ENCODE measurements around the gene KRT23.

Gene KRT23

DNA sequence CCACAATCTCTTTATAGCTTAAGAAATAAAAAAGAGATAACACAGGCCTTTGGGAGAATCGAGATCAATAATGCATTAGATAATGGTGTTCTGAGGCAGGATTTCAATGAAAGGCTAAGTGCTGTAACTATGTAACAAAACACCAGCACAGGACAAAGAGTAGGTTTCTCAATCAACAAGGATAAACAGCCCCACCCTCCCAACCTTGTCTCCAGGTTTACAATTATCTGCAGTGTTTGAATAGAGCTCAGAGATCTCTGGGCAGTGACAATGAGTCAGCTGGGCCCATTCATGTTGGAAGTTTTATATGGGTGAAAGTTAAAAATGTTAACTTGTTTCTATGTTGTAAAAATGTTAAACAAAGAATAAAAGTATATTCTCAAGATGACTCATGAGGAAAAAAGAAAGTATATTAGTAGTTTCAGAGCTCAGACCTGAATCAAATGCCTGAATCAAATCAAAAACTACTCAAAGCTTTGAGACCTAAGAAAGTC, 35.4 kb downstream of the KRT23 start:
- TF ChIP-seq ZNF274 (IDR thresholded peaks at IDR 0.05; ENCODE audit: low read depth, low read length) (no peak), YY1 (IDR thresholded peaks at IDR 0.05; ENCODE audit: insufficient read depth, insufficient read length) (no peak), SUZ12 (IDR thresholded peaks at IDR 0.05; ENCODE audit: extremely low read depth, insufficient read depth, insufficient read length) (no peak)
- H3K4me3 ChIP-seq (ENCODE audit: insufficient read length, low read depth): no peak overlapping the region
- no peak overlapping the region for H3K9ac ChIP-seq (ENCODE audit: insufficient read length, low read depth)
- no peaks in the 10 kb centered on the region for H3K36me3 ChIP-seq (ENCODE audit: insufficient read depth, insufficient read length, low read length)
- no peaks in the 10 kb centered on the region for H3K27me3 ChIP-seq (ENCODE audit: insufficient read depth, insufficient read length)
- H3K9me3 ChIP-seq (ENCODE audit: insufficient read depth, low read length): no peaks in the 10 kb centered on the region
- no peak for DNase-seq (ENCODE audit: low read depth, low spot score)
- no peaks in the 10 kb centered on the region for H3K4me1 ChIP-seq (ENCODE audit: insufficient read depth, insufficient read length)

DNA sequence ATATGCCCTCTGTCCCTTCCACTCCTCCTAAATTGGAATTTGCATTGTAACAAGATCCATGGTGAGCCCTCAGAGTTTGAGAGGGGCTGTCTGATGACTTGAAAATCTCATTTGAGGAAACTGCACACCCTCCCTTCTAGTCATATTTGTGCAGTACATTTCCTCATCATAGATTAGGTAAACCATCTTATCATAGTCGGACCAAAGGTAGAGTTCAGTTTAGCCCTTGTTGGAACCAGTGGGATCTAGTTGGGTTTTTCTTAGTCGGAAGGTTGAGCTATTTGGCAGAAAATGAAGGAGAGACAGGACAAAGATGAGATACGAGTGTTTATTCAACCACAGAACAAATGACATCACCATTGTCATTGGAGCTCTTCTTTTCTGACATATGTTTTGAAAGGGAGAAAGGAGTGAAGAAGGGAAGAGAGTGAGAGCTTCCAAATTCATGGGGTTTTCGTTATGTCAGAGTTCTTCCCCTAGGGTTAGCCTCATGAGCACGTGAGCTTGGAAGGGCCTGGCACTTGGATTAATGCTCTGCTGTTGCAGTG, 36.6 kb downstream of the KRT23 start:
- H3K9me3 ChIP-seq (ENCODE audit: insufficient read depth, low read length): no peaks in the 10 kb centered on the region
- no peaks in the 10 kb centered on the region for H3K27me3 ChIP-seq (ENCODE audit: insufficient read depth, insufficient read length)
- H3K4me3 ChIP-seq (ENCODE audit: insufficient read length, low read depth): no peak overlapping the region
- H3K9ac ChIP-seq (ENCODE audit: insufficient read length, low read depth): no peak overlapping the region
- H3K36me3 ChIP-seq (ENCODE audit: insufficient read depth, insufficient read length, low read length): no peaks in the 10 kb centered on the region
- H3K4me1 ChIP-seq (ENCODE audit: insufficient read depth, insufficient read length): no peaks in the 10 kb centered on the region
- no peak for DNase-seq (ENCODE audit: low read depth, low spot score)
- TF ChIP-seq YY1 (IDR thresholded peaks at IDR 0.05; ENCODE audit: insufficient read depth, insufficient read length) (no peak), ZNF274 (IDR thresholded peaks at IDR 0.05; ENCODE audit: low read depth, low read length) (no peak), SUZ12 (IDR thresholded peaks at IDR 0.05; ENCODE audit: extremely low read depth, insufficient read depth, insufficient read length) (no peak)

DNA sequence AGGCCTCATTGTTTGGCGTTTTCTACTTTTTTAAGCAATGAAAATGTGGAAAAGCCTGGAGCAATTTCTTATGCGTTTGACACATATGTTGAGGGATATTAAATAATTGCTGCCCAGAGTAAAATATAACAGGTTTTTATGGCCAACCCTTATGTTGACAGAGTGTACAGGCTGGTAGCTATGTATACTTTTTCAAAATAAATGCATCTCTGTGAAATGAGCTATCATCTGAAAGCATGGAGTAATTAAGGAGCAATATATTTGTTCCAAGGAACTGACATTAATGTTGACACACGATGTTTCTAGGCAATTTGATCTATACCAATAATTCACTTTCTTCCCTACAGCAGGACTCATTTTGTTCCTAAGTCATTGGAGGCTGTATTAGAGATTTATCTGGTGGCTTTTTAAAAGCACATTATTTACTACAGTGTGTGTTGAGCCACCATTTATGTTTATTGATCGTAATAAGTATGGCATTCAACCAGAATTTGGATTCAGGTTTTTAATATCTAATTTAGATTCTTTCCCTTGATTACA, 40.5 kb downstream of the KRT23 start:
- Histone ChIP-seq H3K4me3 (ENCODE audit: insufficient read length, low read depth) (no peak overlapping the region), H3K4me1 (ENCODE audit: insufficient read depth, insufficient read length) (no peaks in the 10 kb centered on the region), H3K36me3 (ENCODE audit: insufficient read depth, insufficient read length, low read length) (no peaks in the 10 kb centered on the region), H3K27me3 (ENCODE audit: insufficient read depth, insufficient read length) (no peaks in the 10 kb centered on the region), H3K9ac (ENCODE audit: insufficient read length, low read depth) (no peak overlapping the region), H3K9me3 (ENCODE audit: insufficient read depth, low read length) (no peaks in the 10 kb centered on the region)
- TF ChIP-seq ZNF274 (IDR thresholded peaks at IDR 0.05; ENCODE audit: low read depth, low read length) (no peak), YY1 (IDR thresholded peaks at IDR 0.05; ENCODE audit: insufficient read depth, insufficient read length) (no peak), SUZ12 (IDR thresholded peaks at IDR 0.05; ENCODE audit: extremely low read depth, insufficient read depth, insufficient read length) (no peak)
- DNase-seq (ENCODE audit: low read depth, low spot score): no peak

DNA sequence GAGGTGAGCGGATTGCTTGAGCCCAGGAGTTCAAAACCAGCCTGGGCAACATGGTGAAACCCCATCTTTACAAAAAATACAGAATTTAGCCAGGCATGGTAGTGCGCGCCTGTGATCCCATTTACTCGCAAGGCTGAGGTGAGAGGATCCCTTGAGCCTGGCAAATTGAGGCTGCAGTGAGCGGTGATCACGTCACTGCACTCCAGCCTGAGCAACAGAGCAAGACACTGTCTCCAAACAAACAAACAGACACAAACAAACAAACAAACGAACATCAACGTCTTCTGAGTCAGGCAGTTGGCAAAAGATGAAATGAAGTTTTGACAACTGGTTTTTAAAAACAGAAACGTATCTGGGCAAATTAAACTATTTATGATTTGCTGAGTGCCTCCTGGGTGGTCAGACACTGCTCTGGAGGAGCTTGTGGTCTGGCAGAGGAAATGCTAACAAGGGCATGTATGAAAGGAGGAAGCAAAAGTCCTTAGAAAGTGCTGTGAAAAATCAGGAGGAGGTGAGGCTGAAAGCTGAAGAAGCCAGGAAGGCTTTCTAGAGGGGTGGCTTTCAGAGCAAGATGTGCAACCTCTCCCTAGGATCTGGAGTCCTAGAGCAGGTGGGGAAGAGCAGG, 42.2 kb downstream of the KRT23 start:
- no peaks in the 10 kb centered on the region for H3K4me1 ChIP-seq (ENCODE audit: insufficient read depth, insufficient read length)
- TF ChIP-seq ZNF274 (IDR thresholded peaks at IDR 0.05; ENCODE audit: low read depth, low read length) (no peak), YY1 (IDR thresholded peaks at IDR 0.05; ENCODE audit: insufficient read depth, insufficient read length) (no peak), SUZ12 (IDR thresholded peaks at IDR 0.05; ENCODE audit: extremely low read depth, insufficient read depth, insufficient read length) (no peak)
- H3K9me3 ChIP-seq (ENCODE audit: insufficient read depth, low read length): no peaks in the 10 kb centered on the region
- DNase-seq (ENCODE audit: low read depth, low spot score): no peak
- H3K36me3 ChIP-seq (ENCODE audit: insufficient read depth, insufficient read length, low read length): no peaks in the 10 kb centered on the region
- H3K27me3 ChIP-seq (ENCODE audit: insufficient read depth, insufficient read length): no peaks in the 10 kb centered on the region
- no peak overlapping the region for H3K9ac ChIP-seq (ENCODE audit: insufficient read length, low read depth)
- H3K4me3 ChIP-seq (ENCODE audit: insufficient read length, low read depth): no peak overlapping the region

DNA sequence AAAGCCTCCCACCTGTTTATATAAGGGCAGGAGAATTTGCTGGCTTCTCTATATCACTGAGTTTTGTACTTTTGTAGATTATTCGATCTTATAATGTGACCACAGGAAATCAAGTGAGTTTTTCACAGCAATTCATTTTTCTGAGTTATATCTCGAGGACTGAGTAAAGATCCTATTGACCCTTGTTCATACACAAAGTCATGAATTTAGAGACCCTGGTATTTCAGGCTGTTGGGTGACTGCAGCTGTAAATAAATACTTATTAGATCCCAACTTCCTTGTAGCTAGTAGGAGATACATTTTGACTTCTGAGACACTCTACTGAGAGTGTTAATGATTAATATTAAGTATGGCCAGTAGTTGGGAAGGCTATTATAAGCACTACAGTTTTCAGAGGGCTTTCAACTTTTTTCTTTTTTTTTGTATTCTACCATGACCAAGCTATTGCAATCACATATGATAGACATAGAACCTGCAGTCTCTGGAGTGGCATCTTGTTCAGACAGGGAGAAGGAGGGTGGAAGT, 49.2 kb downstream of the KRT23 start:
- H3K27me3 ChIP-seq (ENCODE audit: insufficient read depth, insufficient read length): no peaks in the 10 kb centered on the region
- H3K4me3 ChIP-seq (ENCODE audit: insufficient read length, low read depth): no peak overlapping the region
- no peaks in the 10 kb centered on the region for H3K4me1 ChIP-seq (ENCODE audit: insufficient read depth, insufficient read length)
- no peaks in the 10 kb centered on the region for H3K9me3 ChIP-seq (ENCODE audit: insufficient read depth, low read length)
- no peak for DNase-seq (ENCODE audit: low read depth, low spot score)
- H3K36me3 ChIP-seq (ENCODE audit: insufficient read depth, insufficient read length, low read length): no peaks in the 10 kb centered on the region
- no peak overlapping the region for H3K9ac ChIP-seq (ENCODE audit: insufficient read length, low read depth)
- TF ChIP-seq ZNF274 (IDR thresholded peaks at IDR 0.05; ENCODE audit: low read depth, low read length): no peak
- no peak for TF ChIP-seq SUZ12 (IDR thresholded peaks at IDR 0.05; ENCODE audit: extremely low read depth, insufficient read depth, insufficient read length)

DNA sequence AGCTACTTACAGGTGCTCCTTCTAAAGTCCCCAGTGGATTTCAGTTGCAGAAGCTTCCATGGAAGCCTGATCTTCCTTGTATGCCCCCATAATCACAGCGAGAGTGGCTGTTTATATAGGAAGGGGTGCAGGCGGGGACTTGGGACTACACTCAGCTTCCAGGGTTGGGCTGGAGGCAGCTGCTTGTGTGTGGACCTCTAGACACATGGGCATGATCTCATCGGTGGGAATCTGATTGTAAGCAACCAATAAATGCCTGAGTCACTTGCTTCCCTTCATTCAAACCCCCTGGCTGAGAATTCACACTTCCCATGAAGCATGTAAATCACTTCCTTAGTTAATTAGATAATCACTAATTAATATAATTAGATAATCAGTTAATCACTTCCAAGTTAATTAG, 51.4 kb downstream of the KRT23 start:
- Histone ChIP-seq H3K4me3 (ENCODE audit: insufficient read length, low read depth) (no peak overlapping the region), H3K4me1 (ENCODE audit: insufficient read depth, insufficient read length) (no peaks in the 10 kb centered on the region), H3K27me3 (ENCODE audit: insufficient read depth, insufficient read length) (no peaks in the 10 kb centered on the region), H3K9ac (ENCODE audit: insufficient read length, low read depth) (no peak overlapping the region), H3K9me3 (ENCODE audit: insufficient read depth, low read length) (no peaks in the 10 kb centered on the region), H3K36me3 (ENCODE audit: insufficient read depth, insufficient read length, low read length) (no peaks in the 10 kb centered on the region)
- no peak for DNase-seq (ENCODE audit: low read depth, low spot score)
- TF ChIP-seq YY1 (IDR thresholded peaks at IDR 0.05; ENCODE audit: insufficient read depth, insufficient read length): no peak
- no peak for TF ChIP-seq SUZ12 (IDR thresholded peaks at IDR 0.05; ENCODE audit: extremely low read depth, insufficient read depth, insufficient read length)
- TF ChIP-seq ZNF274 (IDR thresholded peaks at IDR 0.05; ENCODE audit: low read depth, low read length): no peak

DNA sequence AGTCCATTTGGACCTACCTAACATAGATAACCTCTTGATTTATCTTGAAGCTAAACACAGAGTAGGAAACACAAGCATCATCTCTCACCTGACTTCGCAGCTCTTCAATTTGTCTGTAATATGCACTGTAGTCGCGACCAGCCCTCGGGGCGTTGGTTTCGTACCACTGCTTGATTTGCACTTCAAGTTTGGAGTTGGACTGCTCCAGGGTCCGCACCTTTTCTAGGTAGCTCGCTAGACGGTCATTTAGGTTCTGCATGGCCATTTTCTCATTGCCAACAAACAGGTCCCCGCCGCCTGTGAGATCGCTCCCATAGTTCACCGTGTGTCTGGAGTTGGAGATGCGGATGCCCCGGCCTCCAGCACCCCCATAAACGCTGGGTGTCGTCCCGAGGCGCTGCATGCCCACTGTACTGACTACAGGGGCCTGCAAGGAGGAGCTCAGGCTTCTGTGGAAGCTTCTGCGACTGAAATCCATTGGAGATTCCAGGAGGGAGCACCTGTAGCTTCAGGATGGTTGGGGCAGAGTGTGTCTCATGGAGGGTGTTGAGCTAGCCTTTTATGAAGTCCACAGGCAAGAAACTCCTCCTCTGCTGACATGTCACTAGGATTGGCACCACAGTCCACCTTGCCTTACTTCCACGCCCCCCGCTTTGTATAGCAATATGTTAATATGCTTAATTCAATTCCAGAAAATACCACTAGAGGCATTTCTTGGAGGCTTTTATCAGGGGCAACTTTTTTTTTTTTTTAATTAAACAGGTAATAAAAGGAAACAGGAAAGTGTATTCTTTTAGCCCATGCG, 52.5 kb downstream of the KRT23 start, which contains the start of gene KRT20:
Gene KRT20, minus strand, starts transcription at position 535 of the 805 bp plus-strand sequence. Its CDS starts 57 bp downstream, at position 478.
- DNase-seq (ENCODE audit: low read depth, low spot score): no peak
- H3K4me3 ChIP-seq (ENCODE audit: insufficient read length, low read depth): no peak within 1 kb of the TSS

More for the DNA sequence above, 52.5 kb downstream of the KRT23 start, which contains the start of gene KRT20:
- H3K4me1 ChIP-seq (ENCODE audit: insufficient read depth, insufficient read length): no peaks in the 10 kb centered on the region
- no peaks in the 10 kb centered on the region for H3K27me3 ChIP-seq (ENCODE audit: insufficient read depth, insufficient read length)
- no peak for TF ChIP-seq SUZ12 (IDR thresholded peaks at IDR 0.05; ENCODE audit: extremely low read depth, insufficient read depth, insufficient read length)
- no peak for TF ChIP-seq YY1 (IDR thresholded peaks at IDR 0.05; ENCODE audit: insufficient read depth, insufficient read length)
- TF ChIP-seq ZNF274 (IDR thresholded peaks at IDR 0.05; ENCODE audit: low read depth, low read length): no peak
- no peaks in the 10 kb centered on the region for H3K36me3 ChIP-seq (ENCODE audit: insufficient read depth, insufficient read length, low read length)
- no peaks in the 10 kb centered on the region for H3K9me3 ChIP-seq (ENCODE audit: insufficient read depth, low read length)
- H3K9ac ChIP-seq (ENCODE audit: insufficient read length, low read depth): no peak within 1 kb of the TSS
